Neural progenitor cell (in vitro differentiated cells): ENCODE measurements around the gene CEP78.

Experiments
- CTCF ChIP-seq: fragments of 200-600 bp; sonication (generic); IDR thresholded peaks from 2 replicates; pipeline ENCODE4 v1.5.1; 2017; ENCODE audit warnings: antibody characterized with exemption, mild to moderate bottlenecking
- EZH2phosphoT487 ChIP-seq: fragments of 200-600 bp; sonication (generic); IDR thresholded peaks from 2 replicates; pipeline ENCODE4 v1.6.1; 2017; ENCODE audit warnings: antibody characterized with exemption

DNA sequence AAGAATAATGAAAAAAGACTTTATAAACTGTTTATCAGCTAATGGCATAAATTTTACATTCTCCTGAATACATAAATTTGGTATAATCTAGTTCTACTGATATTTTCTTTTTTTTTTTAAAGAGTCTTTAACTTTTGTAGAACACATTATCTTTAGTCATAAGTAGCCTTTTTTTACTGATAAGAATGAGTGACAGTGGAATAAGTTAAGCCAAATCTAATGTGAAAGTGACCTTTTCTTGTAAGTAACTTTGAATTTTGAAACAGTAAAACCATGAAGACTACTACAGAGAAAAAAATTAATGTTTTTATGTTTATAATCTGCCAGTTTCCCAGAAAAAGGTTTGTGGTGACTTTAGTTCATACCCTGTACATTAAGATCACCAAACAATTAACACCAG lies 13.7 kb downstream of the CEP78 start:
- TF ChIP-seq CTCF: no peak
- no peak for TF ChIP-seq EZH2phosphoT487
